NB4 (cell line): ENCODE data around the gene CUTA.
A peak's percentile ranks its signal among the peaks of the same experiment; 100 is the strongest.

Experiments used
- DNase-seq: peaks from one replicate; pipeline ENCODE4 v3.0.0; 2010; ENCODE audit warnings: low read depth
- H3K4me3 ChIP-seq: one replicate; pipeline ENCODE4 v1.5.1; 2011; ENCODE audit warnings: mild to moderate bottlenecking, low read depth, low read length, moderate library complexity
- MYC ChIP-seq: IDR thresholded peaks from 2 replicates; pipeline ENCODE4 v1.6.1; 2011; ENCODE audit warnings: low read depth, low read length
- POLR2A ChIP-seq: IDR thresholded peaks from 2 replicates; pipeline ENCODE4 v1.6.1; 2011; ENCODE audit warnings: mild to moderate bottlenecking; ENCODE audit not compliant: insufficient read length; ENCODE audit errors: extremely low read depth
- TF ChIP-seq, protein P1 (sequence below): IDR thresholded peaks from 2 replicates; pipeline ENCODE4 v1.6.1; 2011; ENCODE audit warnings: low read depth, low read length
- TF ChIP-seq, protein P2 (sequence below): IDR thresholded peaks from one replicate; pipeline ENCODE4 v1.5.1; 2012; ENCODE audit warnings: low read depth, low read length

The CUTA gene

DNA sequence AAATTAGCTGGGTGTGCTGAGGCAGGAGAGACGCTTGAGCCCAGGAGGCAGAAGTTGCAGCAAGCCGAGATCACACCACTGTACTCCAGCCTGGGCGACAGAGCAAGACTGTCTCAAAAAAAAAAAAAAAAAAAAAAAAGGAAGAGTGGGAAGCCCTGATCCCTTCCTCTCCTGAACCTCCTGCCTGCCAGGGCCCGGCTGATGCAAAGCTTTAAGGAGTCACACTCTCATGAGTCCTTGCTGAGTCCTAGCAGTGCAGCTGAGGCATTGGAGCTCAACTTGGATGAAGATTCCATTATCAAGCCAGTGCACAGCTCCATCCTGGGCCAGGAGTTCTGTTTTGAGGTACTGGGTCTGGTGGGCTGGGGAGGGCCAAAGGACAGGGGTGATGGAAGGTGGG, 17.1 kb upstream of the CUTA start:
- no peak overlapping the region for H3K4me3 ChIP-seq
- no peak for DNase-seq
- TF ChIP-seq MYC: no peak
- TF ChIP-seq, protein P1, sequence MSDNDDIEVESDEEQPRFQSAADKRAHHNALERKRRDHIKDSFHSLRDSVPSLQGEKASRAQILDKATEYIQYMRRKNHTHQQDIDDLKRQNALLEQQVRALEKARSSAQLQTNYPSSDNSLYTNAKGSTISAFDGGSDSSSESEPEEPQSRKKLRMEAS: no peak
- TF ChIP-seq, protein P2, sequence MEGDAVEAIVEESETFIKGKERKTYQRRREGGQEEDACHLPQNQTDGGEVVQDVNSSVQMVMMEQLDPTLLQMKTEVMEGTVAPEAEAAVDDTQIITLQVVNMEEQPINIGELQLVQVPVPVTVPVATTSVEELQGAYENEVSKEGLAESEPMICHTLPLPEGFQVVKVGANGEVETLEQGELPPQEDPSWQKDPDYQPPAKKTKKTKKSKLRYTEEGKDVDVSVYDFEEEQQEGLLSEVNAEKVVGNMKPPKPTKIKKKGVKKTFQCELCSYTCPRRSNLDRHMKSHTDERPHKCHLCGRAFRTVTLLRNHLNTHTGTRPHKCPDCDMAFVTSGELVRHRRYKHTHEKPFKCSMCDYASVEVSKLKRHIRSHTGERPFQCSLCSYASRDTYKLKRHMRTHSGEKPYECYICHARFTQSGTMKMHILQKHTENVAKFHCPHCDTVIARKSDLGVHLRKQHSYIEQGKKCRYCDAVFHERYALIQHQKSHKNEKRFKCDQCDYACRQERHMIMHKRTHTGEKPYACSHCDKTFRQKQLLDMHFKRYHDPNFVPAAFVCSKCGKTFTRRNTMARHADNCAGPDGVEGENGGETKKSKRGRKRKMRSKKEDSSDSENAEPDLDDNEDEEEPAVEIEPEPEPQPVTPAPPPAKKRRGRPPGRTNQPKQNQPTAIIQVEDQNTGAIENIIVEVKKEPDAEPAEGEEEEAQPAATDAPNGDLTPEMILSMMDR: no peak
- no peak for TF ChIP-seq POLR2A

DNA sequence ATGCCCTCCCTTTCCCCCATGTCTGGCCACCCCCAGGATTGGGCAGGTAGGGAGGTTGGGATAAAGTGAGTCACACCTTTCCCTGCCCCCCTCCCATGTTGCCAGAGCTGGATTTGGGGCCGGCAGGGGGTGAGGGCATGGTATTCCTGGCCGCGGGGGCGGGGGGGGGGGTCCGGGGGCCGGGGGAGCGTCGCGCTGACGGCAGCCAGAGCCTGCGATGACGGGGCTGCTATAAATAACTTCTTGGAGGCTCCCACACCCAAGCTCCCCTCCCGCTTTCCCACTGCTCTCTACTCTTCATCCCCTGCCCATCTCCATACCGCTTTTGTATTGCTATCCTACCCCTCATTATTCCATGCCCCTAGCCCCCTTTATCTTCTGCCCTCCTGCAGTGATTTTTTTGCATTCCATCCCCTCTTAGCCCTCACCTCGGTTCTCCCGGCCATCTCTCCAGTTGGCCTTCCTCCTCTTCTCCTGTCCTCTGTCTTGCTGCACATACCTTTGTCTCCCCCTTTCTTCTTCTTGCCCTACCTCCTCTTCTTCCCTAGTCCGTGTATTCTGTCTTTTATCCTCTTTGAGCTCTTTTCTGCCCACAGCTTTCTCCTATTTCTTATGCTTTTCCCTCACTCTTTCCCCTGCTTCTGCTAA, 15.8 kb upstream of the CUTA start:
- H3K4me3 ChIP-seq: no peak overlapping the region
- DNase-seq: no peak
- TF ChIP-seq, protein P2: no peak
- TF ChIP-seq, protein P1: no peak
- TF ChIP-seq POLR2A (no peak), MYC (no peak)

DNA sequence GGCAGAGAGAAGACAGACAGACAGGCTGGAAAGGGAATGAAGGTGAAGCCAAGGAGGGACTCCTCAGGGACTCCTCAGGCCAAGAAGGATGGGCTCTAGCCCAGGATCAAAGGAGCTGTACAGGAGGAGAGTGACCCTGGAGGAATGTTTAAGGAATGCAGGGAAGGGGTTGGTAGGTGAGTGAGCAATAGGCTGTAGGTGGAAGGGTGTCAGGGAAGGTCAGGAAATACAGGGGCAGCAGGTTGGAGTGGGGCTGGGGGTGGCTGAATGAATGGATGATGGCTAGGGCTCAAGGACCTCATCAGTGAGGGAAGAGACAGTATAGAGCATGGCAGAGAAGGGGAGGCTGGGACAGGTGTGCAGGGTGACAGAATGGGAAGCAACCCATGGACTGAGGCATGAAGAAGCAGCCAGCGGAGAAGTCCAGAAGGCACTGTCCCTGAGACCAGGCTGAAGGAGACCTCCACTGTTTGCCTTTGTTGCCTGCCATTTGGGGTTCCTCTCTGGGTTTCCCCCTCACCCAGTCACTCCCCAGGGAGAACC, 15.2 kb upstream of the CUTA start:
- no peak overlapping the region for H3K4me3 ChIP-seq
- DNase-seq: no peak
- TF ChIP-seq, protein P1: no peak
- TF ChIP-seq MYC (no peak), POLR2A (no peak)
- TF ChIP-seq, protein P2: no peak

DNA sequence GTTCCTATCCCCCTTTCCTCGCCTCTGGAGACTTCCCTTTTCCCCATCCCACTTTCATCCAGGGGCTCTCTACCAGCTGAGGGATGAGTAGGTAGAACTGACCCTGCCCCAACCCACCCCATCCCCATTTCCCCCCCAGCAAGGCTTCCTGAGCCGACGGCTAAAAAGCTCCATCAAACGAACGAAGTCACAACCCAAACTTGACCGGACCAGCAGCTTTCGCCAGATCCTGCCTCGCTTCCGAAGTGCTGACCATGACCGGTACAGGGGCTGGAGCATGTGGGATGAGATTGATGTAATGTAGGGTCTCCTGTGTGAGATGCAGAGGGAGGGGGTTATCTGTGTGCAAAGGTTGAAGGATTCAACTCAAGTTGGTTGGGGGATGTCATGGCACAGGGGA, 14.6 kb upstream of the CUTA start:
- peak overlapping the region; percentile 22 for H3K4me3 ChIP-seq
- DNase-seq: no peak
- TF ChIP-seq, protein P2: no peak
- TF ChIP-seq, protein P1: no peak
- TF ChIP-seq MYC (no peak), POLR2A (no peak)

DNA sequence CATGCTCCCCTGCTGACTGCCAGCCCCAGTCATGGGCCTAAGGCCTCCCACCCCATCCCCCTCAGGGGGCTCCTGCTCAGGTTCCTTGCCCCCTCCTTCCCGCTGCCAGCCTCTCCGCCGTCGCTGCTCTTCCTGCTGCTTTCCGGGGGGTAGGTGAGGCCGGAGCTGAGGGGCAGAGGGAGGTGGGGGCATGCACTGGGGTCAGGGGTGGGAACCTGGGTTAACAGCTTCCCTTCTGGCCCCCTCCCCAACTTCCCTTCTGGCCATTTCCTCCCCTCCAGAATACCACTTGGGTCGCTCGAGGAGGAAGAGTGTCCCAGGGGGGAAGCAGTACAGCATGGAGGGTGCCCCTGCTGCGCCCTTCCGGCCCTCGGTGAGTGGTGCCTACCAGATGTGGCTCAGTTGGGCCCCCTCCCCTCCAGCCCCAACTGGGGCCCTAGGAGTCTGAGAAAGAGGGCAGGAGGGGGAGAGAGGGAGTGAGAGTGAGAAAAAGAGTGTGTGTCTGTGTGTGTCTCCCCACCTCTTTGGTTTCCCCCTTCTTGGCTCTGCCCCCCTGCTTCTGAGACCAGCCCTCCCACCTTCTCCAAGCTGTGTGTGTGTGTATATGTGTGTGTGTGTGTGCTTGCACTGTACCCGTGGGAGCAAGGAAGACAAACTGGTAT, 14.1 kb upstream of the CUTA start:
- TF ChIP-seq MYC (no peak; the same call in 1 of the 2 replicates), POLR2A (no peak)
- TF ChIP-seq, protein P2: no peak
- TF ChIP-seq, protein P1: peak; percentile 54; the same call in 1 of the 2 replicates
- H3K4me3 ChIP-seq: peak overlapping the region; percentile 22
- peak; percentile 89 for DNase-seq
